H1 (cell line): ENCODE measurements around the gene TNC.

ENCODE experiments used
- CEBPB ChIP-seq: IDR thresholded peaks from 2 replicates; pipeline ENCODE4 v1.6.1; 2012; ENCODE audit warnings: low read depth, low read length
- CHD2 ChIP-seq: IDR thresholded peaks from 2 replicates; pipeline ENCODE4 v1.6.1; 2012; ENCODE audit warnings: low read length, improper control_type of control experiment
- EP300 ChIP-seq, 2 experiments: IDR thresholded peaks; 1 replicate in 1 of 2; 2 replicates in 1 of 2; pipeline ENCODE4 v1.6.1; 2011 to 2012; ENCODE audit warnings: low read depth in 2 of 2, low read length in 2 of 2, mild to moderate bottlenecking in 2 of 2, borderline replicate concordance in 1 of 2, inconsistent platforms in 1 of 2, moderate library complexity in 1 of 2
- EZH2 ChIP-seq: fragments of 200-600 bp; sonication (generic); IDR thresholded peaks from 2 replicates; pipeline ENCODE4 v1.7.1; 2012; ENCODE audit warnings: low read depth, mild to moderate bottlenecking, moderate library complexity, low read length, inconsistent platforms; ENCODE audit not compliant: severe bottlenecking
- GABPA ChIP-seq: IDR thresholded peaks from 2 replicates; pipeline ENCODE4 v1.6.1; 2011; ENCODE audit warnings: mild to moderate bottlenecking, low read length, moderate library complexity, borderline replicate concordance; ENCODE audit not compliant: insufficient read depth
- JUN ChIP-seq: IDR thresholded peaks from 2 replicates; pipeline ENCODE4 v1.6.1; 2011; ENCODE audit warnings: low read depth, mild to moderate bottlenecking, improper control_type of control experiment, low read length
- KDM1A ChIP-seq: fragments of 200-600, 300-600 bp; sonication (generic); IDR thresholded peaks from 2 replicates; pipeline ENCODE4 v1.7.1; 2016; ENCODE audit warnings: mild to moderate bottlenecking, low read length, borderline replicate concordance
- POLR2AphosphoS5 ChIP-seq: IDR thresholded peaks from 2 replicates; pipeline ENCODE4 v1.6.1; 2011; ENCODE audit warnings: low read depth, low read length
- RAD21 ChIP-seq, 2 experiments: IDR thresholded peaks in 1 of 2; conservative IDR thresholded peaks in 1 of 2; 2 replicates each; pipeline ENCODE4 v1.6.1; 2011; ENCODE audit warnings: low read depth in 2 of 2, low read length in 2 of 2, improper control_type of control experiment in 1 of 2, inconsistent platforms in 1 of 2, mild to moderate bottlenecking in 1 of 2, moderate library complexity in 1 of 2
- TAF1 ChIP-seq: IDR thresholded peaks from 2 replicates; pipeline ENCODE4 v1.6.1; 2011; ENCODE audit warnings: mild to moderate bottlenecking, low read depth, low read length
- ZNF274 ChIP-seq: IDR thresholded peaks from 2 replicates; pipeline ENCODE4 v1.7.0; 2012; ENCODE audit warnings: low read length, borderline replicate concordance; ENCODE audit errors: extremely low read depth
- TF ChIP-seq, protein P1 (sequence below), 3 experiments: IDR thresholded peaks; 1 replicate in 2 of 3; 2 replicates in 1 of 3; pipeline versions ENCODE4 v1.5.1 to v1.6.1; 2011; ENCODE audit warnings: low read length in 3 of 3, mild to moderate bottlenecking in 3 of 3, inconsistent platforms in 2 of 3, low read depth in 1 of 3, moderate library complexity in 1 of 3; ENCODE audit not compliant: insufficient read depth in 1 of 3; ENCODE audit errors: control extremely low read depth in 1 of 3
- TF ChIP-seq, protein P2 (sequence below): IDR thresholded peaks from 2 replicates; pipeline ENCODE4 v1.6.1; 2012; ENCODE audit warnings: low read length, inconsistent platforms

GRCh38 chr9:115002371-115003120 is 115.4 kb downstream of the TNC start:
- TF ChIP-seq ZNF274 (no peak), KDM1A (no peak), EZH2 (no peak), TAF1 (no peak), GABPA (no peak), EP300 (IDR thresholded peaks at IDR 0.05; ENCODE audit: borderline replicate concordance in 1 of 2, low read depth in 2 of 2, low read length in 2 of 2) (no peak), CHD2 (no peak), JUN (no peak), CEBPB (no peak), POLR2AphosphoS5 (no peak), RAD21 (IDR thresholded peaks at IDR 0.05 in 1 of 2, conservative IDR thresholded peaks at IDR 0.05 in 1 of 2; ENCODE audit: low read depth in 2 of 2, low read length in 2 of 2) (no peak)
- TF ChIP-seq, protein P1, sequence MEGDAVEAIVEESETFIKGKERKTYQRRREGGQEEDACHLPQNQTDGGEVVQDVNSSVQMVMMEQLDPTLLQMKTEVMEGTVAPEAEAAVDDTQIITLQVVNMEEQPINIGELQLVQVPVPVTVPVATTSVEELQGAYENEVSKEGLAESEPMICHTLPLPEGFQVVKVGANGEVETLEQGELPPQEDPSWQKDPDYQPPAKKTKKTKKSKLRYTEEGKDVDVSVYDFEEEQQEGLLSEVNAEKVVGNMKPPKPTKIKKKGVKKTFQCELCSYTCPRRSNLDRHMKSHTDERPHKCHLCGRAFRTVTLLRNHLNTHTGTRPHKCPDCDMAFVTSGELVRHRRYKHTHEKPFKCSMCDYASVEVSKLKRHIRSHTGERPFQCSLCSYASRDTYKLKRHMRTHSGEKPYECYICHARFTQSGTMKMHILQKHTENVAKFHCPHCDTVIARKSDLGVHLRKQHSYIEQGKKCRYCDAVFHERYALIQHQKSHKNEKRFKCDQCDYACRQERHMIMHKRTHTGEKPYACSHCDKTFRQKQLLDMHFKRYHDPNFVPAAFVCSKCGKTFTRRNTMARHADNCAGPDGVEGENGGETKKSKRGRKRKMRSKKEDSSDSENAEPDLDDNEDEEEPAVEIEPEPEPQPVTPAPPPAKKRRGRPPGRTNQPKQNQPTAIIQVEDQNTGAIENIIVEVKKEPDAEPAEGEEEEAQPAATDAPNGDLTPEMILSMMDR (IDR thresholded peaks at IDR 0.05; ENCODE audit: control extremely low read depth in 1 of 3, insufficient read depth in 1 of 3, low read depth in 1 of 3, low read length in 3 of 3) = no peak
- TF ChIP-seq, protein P2, sequence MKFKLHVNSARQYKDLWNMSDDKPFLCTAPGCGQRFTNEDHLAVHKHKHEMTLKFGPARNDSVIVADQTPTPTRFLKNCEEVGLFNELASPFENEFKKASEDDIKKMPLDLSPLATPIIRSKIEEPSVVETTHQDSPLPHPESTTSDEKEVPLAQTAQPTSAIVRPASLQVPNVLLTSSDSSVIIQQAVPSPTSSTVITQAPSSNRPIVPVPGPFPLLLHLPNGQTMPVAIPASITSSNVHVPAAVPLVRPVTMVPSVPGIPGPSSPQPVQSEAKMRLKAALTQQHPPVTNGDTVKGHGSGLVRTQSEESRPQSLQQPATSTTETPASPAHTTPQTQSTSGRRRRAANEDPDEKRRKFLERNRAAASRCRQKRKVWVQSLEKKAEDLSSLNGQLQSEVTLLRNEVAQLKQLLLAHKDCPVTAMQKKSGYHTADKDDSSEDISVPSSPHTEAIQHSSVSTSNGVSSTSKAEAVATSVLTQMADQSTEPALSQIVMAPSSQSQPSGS = no peak
